ENCODE data around the gene ING1. TPM values are rescaled to one million over a fixed set of nuclear protein-coding genes. Genes with fewer than 3 reads are reported as not detected.
"Not testable (repeated sequence)": the region's sequence is repeated elsewhere in the genome, so short reads cannot be mapped to it uniquely, and the experiment has no call there.

The ING1 gene, protein sequence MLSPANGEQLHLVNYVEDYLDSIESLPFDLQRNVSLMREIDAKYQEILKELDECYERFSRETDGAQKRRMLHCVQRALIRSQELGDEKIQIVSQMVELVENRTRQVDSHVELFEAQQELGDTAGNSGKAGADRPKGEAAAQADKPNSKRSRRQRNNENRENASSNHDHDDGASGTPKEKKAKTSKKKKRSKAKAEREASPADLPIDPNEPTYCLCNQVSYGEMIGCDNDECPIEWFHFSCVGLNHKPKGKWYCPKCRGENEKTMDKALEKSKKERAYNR
- 7.6 and 16.5 TPM in 2 replicates for total RNA-seq

DNA sequence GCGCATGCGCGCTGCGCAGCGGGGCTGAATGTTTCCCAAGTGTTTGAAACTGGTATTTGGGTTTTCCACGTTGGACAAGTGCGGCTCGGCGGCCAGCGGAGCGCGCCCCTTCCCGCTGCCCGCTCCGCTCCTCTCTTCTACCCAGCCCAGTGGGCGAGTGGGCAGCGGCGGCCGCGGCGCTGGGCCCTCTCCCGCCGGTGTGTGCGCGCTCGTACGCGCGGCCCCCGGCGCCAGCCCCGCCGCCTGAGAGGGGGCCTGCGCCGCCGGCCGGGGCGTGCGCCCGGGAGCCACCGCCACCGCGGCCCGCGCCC lies at the start of gene ING1:
Gene ING1 (plus strand): TSS at position 59 of the 311 bp plus-strand sequence. CDS start 450 bp downstream, outside the sequence.
- DNase-seq (ENCODE audit: low read depth): no peak

DNA sequence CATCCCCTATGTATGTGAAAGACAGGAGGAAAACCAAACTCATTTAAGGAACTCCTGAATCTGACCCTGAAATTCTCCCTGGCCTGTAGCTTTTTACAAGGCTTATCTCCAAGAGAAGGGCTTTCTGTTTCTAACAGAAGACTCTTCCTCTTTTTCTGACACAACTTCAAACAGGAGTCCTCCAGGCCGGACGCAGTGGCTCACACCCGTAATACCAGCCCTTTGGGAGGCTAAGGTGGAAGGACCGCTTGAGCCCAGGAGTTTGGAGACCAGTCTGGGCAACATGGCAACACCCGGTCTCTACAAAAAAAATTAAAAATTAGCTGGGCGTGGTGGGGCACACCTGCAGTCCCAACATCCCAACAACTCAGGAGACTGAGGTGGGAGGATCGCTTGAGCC lies 49.5 kb upstream of the ING1 start:
- DNase-seq (ENCODE audit: low read depth): no peak

DNA sequence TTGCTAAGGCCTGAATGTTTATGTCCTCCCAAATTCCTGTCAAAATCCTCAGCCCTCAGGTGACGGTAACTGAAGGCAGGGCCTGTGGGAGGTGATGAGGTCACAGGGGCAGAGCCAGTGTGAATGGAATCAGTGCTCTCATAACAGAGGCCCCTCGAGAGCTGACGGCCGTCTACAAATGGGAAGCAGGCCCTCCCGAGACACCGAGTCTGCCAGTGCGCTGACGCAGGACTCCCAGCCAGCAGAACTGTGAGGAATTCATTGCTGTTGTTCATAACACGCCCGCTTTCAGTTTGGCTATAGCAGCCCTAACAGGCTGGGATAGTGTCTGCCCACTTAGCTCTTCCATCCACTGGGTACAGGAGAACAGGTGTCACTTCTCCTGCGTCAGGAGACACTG lies 48.8 kb upstream of the ING1 start:
- no peak for DNase-seq (ENCODE audit: low read depth)

DNA sequence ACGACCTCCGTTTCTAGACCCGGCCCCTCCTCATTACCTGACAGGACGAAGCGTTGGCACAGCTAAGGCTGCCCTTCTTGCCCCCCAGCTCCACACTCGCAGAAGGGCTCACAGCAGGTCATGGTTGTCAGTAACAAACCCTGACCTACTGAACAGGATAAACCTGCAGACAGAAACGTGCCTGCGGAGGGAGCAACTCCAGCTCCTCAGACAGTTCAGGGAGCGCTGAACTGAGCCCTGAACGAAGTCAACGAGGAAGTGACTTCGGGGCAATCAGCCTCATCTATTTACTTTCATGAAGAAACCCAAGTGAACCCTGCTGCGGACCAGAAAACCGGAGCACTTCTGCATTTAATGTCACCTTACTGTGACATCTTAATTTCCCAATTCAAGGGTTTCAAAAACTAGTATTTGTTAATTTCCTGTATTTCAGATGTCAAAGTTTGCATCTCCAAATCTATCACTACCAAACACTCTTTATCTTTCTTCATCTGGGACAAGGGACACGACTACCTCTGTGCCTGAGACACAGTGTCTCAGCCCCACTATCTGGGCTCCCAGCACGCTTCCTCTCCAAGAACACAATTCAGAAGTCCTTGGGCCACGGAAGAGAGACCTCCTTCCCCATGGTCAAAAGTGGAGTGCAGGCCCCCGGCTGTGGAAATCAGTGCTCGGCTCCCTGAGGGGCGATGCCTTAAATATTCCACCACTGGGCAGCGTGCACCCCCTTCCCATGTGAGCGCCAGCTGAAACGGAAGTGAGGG lies 47.8 kb upstream of the ING1 start:
- no peak for DNase-seq (ENCODE audit: low read depth)

DNA sequence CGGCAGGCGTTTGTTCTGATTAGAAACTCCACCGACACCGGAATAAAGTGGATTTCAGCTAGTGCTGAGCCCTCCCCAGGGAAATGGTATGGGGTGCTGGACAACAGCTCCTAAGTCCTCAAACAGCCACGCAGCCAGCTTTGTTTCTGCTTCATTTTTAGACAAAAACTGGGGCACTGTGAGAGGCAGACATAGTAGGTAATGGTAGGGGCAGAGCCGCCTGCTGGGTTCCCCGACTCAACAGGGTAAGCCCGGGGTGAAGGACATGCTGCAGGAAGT lies 47.3 kb upstream of the ING1 start:
- DNase-seq (ENCODE audit: low read depth): no peak

DNA sequence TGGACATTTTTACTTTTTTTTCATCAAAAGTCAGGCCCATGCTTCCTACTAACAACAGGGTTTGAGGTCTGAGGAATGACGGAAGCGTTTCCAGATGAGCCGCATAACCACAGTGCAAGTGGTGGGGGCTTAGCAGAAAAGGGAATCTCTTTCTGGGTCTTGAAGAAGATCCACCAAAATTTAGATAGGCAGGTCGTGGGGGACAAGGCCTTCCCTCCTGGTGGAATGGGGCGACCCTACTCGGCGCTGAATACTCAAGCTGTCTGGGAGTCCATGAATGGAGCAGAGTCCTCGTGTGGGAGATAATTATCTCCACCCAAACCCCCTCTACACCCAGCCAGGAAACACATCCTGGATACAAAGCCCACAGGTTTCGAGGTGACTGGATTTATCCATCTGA lies 44.5 kb upstream of the ING1 start:
- no peak for DNase-seq (ENCODE audit: low read depth)

DNA sequence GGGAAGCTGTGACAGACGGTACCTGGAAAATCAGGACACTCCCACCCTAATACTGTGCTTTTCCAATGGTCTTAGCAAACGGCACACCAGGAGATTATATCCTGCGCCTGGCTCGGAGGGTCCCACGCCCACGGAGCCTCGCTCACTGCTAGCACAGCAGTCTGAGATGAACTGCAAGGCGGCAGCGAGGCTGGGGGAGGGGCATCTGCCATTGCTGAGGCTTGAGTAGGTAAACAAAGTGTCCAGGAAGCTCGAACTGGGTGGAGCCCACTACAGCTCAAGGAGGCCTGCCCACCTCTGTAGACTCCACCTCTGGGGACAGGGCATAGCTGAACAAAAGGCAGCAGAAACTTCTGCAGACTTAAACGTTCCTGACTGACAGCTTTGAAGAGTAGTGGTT lies 43.7 kb upstream of the ING1 start:
- not testable (repeated sequence) for DNase-seq (ENCODE audit: low read depth)

DNA sequence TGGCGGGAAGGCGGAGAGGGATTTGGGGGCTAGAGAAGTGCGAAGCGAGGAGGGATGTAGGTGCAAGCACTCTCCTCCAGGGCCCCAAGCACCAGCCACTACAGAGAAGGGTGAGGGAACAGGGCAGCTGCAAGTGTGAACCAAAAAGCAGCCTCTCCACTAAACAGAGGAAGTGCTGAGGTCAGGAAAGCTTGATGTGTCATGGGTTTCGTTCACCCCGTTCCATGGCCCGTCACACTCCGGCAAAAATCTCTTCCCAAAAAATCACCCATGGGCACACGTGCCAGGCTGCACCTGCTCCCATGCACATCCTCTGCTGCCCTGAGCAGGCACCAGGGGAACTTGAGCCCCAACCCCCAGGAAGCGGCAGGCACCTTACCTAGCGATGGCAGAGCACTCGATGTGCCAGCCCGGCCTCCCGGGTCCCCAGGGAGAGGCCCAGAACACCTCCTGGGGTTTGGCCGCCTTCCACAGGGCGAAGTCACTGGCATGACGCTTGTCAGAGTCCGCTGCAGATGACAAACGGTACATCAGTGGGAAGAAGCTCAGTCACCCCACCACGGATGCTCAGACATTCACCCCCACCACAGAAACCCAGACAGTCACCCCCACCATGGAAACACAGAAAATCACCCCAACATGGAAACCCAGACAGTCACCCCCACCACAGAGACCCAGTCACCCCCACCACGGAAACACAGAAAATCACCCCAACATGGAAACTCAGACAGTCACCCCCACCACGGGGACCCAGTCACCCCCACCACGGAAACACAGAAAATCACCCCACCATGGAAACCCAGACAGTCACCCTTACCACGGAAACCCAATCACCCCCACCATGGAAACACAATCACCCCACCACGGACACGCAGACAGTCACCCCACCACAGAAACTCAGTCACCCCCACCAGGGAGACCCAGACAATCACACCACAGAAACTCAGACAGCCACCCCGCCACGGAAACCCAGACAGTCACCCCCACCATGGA lies 36.6 kb upstream of the ING1 start:
- no peak for DNase-seq (ENCODE audit: low read depth)

DNA sequence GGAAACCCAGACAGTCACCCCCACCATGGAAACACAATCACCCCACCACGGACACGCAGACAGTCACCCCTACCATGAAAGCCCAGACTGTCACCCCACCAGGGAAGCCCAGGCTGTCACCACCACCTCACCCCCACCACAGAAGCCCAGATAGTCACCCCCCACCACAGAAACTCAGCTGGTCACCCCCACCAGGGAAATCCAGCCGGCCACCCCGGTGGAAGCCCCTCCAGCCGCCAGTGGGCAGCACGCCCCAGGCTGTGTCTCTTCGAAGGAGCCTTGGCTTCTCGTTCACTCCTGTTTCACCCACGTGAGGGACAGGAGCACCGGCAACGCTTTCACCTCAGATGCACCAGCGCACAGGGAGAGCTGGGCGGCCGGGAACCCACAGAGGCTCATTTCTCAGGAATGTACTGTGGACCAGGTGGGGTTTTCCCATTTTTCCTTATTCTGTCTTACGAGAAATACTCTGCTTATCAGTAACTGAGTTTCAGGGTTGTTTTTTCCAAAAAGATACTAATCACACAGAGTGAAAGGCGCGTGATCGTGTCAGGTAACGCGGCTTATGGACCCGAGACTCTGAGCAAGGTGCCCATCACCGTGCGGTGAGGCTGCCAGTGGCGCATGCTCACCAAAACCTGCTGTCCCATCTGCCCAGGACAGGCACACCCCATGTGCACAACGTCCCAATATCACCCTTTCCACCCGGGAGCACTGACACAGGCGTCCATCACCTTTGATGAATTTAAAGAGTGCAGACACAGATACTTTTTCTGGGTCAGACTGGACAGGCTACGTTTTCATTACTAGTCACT lies 35.6 kb upstream of the ING1 start:
- no peak for DNase-seq (ENCODE audit: low read depth)

DNA sequence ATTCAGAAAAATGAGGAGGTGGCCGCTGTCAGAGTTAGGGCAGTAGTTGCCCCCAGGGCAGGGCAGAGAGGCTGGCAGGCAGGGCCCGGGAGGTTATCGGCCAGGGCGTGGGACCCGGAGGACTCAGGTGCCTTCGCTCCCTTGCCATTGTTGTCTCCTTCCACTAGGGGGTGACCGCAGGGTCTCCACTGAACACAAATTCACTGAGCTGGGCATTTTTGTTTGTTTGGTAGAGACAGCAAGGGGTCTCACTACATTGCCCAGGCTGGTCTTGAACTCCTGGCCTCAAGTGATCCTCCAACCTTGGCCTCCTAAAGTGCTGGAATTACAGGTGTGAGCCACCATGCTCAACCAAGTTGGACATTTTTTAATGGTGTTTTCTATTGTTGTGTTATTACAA lies 32.6 kb upstream of the ING1 start:
- no peak for DNase-seq (ENCODE audit: low read depth)

DNA sequence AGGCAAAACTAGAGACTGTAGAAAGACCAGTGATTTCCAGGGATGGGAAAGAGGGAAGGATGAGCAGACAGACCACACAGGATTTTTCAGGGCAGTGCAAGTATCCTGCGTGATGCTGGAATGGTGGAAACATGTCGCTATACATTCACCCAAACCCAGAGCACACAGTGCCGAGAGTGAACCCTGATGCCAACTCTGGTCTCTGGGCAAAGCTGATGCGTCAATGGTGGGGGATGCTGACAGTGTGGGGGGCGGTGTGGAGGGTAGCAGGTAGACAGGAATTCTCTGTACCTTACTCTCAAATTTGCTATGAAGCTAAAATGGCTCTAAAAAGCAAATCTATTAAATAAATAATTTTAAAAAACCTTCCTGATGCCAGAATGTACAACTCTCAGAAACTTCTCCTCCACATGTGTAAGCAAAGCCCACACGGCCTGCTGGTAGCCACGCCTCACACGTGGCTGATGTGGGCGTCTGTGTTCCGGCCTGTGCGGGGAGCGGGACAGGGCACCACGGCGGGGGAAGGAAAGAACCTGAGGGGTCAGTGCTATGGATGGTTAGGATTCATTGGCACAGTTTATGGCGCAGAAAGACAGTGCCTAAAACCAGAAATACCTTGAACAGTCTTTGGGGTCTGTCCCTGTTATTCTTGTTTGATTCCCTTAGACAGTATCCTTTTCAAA lies 31.5 kb upstream of the ING1 start:
- DNase-seq (ENCODE audit: low read depth): no peak

DNA sequence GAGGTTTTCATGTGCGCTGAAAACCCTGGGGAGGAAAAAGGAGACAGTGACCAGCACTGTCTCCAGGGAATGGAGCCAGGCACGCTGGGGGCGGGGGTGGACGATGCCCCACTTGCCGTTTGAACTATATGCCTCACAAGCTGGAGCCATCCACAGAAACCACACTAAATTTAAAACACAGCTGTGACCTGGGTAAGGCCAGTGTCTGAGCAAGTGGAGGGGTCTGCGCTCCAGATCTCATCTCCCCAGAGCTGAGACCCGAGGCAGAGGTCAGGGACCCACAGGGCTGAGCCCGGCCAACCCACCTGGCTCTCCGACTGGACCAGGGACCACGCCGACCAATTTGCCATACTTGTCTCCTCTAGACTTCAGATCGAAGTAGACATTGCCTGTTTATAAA lies 30.8 kb upstream of the ING1 start:
- no peak for DNase-seq (ENCODE audit: low read depth)

DNA sequence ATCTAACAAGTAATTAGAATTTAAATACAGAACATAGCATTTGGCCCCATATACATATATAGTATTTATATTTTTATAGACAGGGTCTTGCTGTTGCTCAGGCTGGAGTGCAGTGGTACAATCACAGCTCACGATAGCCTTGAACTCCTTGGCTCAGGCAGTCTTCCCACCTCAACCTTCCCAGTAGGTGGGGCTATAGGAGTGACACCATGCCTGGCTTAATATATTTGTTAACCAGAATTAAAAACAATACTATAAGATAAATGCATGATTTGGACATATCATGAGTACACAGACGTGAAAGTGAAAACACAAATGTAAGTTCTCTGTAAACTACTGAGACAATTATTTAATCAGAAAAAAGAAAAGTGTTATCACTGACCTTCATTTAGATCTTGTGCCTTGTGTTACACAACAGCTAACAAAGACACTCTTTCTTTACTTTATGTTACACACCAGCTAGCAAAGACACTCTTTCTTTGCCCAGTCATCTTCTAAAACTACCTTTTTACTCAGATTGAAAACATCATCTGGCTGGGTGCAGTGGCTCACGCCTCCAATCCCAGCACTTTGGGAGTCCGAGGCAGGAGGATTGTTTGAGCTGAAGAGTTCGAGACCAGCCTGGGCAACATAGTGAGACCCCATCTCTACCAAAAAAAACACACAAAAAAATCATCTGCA lies 30.2 kb upstream of the ING1 start:
- peak; percentile 49 for DNase-seq (ENCODE audit: low read depth)

DNA sequence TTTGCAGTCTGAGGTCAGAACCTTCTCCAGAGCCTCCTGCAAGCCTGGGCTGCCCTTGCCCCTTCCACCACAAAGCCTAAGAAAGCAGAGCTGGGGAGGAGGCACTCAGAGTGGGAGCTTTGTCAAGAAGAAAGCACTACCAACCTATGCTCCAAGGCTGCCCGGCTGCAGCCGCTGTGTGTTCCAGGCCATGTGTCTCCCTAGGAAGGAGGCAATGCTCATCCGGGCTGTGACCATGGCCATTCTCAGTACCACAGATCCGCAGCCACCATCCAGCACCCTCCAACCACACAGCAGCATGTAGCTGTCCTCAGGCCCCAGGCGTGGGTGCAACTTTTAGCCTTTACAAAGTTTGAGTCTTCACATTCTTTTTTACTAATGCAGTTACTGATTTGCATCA lies 29.6 kb upstream of the ING1 start:
- DNase-seq (ENCODE audit: low read depth): no peak

DNA sequence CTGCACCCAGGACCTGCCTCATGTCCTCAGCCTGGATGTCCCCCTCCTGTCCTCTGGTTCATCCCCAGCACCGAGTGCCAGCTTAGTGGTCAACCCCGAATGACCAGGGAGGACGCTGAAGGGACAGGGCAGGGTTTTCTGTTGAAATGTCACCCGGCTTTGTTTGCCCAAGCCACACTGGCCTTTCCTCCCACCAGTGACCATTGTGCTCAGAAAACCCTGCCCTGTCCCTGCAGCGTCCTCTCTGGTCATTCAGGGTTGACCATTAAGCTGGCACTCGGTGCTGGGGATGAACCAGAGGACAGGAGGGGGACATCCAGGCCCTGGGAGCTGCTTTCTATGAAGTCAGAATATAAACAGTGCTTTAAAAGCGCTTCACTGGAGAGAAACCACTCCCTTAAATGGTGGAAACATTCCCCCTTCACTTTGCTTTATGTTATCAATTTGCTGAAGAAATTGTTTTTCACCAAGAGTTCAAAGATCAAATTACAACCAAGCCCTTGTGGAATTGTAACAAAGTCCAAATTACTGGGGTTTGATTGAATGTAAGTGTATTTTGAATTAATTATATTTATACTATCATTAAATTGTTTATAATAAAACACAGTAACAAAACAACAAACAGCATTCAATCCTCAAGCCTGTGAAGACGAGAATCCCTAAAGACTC lies 29.0 kb upstream of the ING1 start:
- DNase-seq (ENCODE audit: low read depth): no peak

DNA sequence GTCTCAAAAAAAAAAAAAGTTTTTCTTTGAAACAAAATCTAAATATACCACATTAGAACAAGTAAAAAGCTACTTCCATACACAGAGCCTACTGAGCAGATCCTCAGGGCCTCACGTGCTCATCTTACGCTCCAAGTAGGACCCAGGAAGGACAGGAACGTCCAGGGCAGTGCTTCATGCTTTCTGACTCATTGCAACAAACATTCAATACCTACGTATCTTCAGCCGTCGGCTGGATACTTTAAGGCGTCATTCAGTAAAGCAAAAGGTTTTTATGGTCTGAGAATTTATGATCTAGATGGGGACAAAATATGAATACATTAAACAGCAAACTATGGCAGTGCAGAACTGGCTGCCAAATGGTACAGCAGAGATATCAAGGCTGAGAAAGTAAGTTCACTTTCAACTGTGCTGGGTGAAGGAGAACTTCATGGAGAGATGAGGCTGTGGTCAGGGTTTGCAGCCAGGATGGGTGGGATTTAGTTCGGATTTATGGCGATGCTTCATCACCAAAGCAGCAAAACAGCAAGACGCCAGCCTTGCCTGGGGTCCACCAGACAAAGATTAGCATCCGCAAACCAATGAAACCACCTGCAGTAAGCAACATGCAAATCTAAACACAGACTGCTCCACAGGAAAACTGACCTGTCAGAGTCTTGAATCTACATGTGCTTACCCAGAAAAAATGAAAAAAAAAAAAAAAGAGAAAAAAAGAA lies 28.0 kb upstream of the ING1 start:
- DNase-seq (ENCODE audit: low read depth): no peak

DNA sequence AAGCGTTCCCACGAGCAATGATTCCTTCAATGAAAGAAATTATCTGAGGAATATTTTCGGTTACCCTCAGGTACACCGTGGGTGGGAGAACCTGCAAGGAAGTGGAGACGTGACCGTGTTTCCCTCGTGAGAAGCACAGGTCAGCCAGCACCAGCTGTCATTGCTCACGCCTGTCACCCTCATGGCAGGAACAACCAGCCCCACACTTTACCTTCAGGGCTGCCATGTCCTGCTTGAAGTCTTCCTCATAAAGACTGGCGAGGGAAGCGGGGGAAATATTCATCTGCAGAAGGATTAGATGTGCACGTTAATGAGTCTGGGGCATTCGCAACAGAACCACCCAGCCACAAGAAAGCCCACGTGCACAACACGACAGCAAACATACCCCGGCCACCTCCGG lies 25.8 kb upstream of the ING1 start:
- no peak for DNase-seq (ENCODE audit: low read depth)

DNA sequence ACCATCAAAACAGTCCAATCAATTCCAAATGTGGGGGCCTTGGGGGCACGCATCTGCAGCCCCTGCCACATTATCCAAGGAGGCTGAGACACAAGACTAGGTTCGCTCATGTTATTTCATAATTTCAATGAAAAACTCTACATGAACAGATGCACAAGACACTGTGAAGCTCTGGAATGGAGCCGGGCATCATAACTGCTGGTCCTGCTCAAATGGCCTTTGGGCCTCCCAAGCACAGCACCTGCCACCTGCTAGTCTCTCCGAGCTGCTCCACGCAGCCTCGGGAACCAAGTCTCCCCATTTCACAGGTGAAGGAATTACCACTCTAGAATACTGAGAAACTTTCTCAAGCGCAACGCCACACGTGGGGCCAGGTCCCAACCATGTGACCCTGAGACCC lies 24.5 kb upstream of the ING1 start:
- no peak for DNase-seq (ENCODE audit: low read depth)

DNA sequence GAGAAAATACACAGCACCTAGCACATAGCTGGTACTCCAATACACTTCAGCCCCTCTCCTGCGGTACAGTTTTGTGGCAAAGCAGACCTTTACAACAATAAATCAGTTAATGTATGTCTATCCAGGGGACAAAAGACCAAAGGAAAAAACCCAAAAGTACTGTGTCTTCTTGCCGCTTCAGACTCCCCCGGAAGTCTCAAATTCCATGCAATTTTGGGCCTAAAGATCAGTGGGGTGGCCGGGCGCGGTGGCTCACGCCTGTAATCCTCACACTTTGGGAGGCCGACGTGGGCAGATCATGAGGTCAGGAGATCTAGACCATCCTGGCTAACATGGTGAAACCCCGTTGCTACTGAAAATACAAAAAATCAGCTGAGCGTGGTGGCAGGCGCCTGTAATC lies 23.8 kb upstream of the ING1 start:
- DNase-seq (ENCODE audit: low read depth): no peak

DNA sequence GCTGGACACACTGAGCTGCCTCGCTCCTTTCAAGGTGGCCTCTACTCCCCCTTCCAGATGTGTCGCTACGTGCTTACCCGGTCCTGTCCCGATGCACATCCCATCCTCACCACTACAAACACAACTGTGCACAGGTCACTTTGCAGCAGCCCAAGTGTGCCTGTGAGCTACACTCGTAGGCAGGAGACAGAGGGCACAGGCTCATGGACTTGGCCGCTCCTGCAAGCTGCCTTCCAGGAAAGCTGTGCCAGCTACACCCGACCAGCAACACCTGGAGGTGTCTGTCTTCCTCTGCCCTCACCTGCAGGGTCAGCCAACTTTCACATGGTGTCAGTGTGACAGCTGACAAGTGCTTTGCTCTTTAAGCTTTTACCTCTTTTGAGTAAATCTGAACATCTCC lies 23.0 kb upstream of the ING1 start:
- no peak for DNase-seq (ENCODE audit: low read depth)

Measured in renal cortical epithelial cell (primary cell).